Measurements from ENCODE around the gene CMC2. TPM values are rescaled to one million over a fixed set of nuclear protein-coding genes. Genes with fewer than 3 reads are reported as not detected.

Gene CMC2
- total RNA-seq, 1 experiment from 2014 or later: 64.2 TPM

- WGBS (ENCODE audit: extremely low coverage, insufficient read length, low lambda C conversion rate): no CpG with 5 or more reads among the region's 20 CpGs
- H3K4ac ChIP-seq (ENCODE audit: low read depth, low read length): no peak overlapping the region
- no peak overlapping the region for H2BK12ac ChIP-seq (ENCODE audit: insufficient read length, low read depth, low read length)
- H3K9me3 Mint-ChIP-seq: no peaks in the 10 kb centered on the region; a peak in 1 of 5 replicates
- H3K4me2 ChIP-seq (ENCODE audit: insufficient read depth, insufficient read length, low read length): peak overlapping the region; percentile 60
- no peak overlapping the region for H3T11ph ChIP-seq (ENCODE audit: low read length)
- H2BK20ac ChIP-seq (ENCODE audit: low read depth, low read length, poor library complexity, severe bottlenecking): no peak overlapping the region
- H3K9me3 ChIP-seq (ENCODE audit: control insufficient read depth, low read depth, low read length): no peaks in the 10 kb centered on the region
- no peaks in the 10 kb centered on the region for H3K4me1 ChIP-seq (ENCODE audit: insufficient read depth, low read length)
- H3K4me3 Mint-ChIP-seq: peak overlapping the region; percentile 60 to 80
- no peak for TF ChIP-seq CTCF (conservative IDR thresholded peaks at IDR 0.05)
- DNase-seq: no peak
- no peak overlapping the region for H4K5ac ChIP-seq (ENCODE audit: insufficient read length, low read depth, low read length)
- no peak overlapping the region for H3K27ac ChIP-seq (ENCODE audit: insufficient read length, low read depth, low read length)
- no peak overlapping the region for H2AK5ac ChIP-seq (ENCODE audit: insufficient read length, low read length)
- peaks cover 8% of the 10 kb centered on the region; the same call in 1 of the 2 replicates for H3K27me3 ChIP-seq (ENCODE audit: insufficient read depth, low read length)
- no peaks in the 10 kb centered on the region for H4K20me1 ChIP-seq (ENCODE audit: control insufficient read depth, insufficient read depth, insufficient read length)
- peaks cover 11 to 12% of the 10 kb centered on the region in 2 experiments for H3K4me1 Mint-ChIP-seq
- H2BK15ac ChIP-seq (ENCODE audit: low read depth, low read length): no peak overlapping the region
- no peak overlapping the region for H3K56ac ChIP-seq (ENCODE audit: insufficient read length, low read depth, low read length)
- H4K91ac ChIP-seq (ENCODE audit: insufficient read length, low read depth, low read length): no peak overlapping the region
- H3K18ac ChIP-seq (ENCODE audit: insufficient read length, low read depth, low read length): no peak overlapping the region
- H3K23ac ChIP-seq (ENCODE audit: insufficient read length, low read depth, low read length): no peak overlapping the region
- no peak overlapping the region for H3K27ac Mint-ChIP-seq
- H3K27me3 Mint-ChIP-seq (ENCODE audit: low read depth): peaks cover 73% of the 10 kb centered on the region
- H4K8ac ChIP-seq (replicated peaks; ENCODE audit: insufficient read length, low read depth, low read length): no peak overlapping the region
- H2AFZ ChIP-seq (ENCODE audit: low read length): no peak overlapping the region
- H2BK5ac ChIP-seq (ENCODE audit: insufficient read length, low read length): no peak overlapping the region
- H3K9ac ChIP-seq (ENCODE audit: extremely low read depth, insufficient read length, low read length): no peak overlapping the region
- no peaks in the 10 kb centered on the region for H3K79me1 ChIP-seq (ENCODE audit: insufficient read depth, low read depth, low read length, poor library complexity, severe bottlenecking)
- H3K14ac ChIP-seq (ENCODE audit: insufficient read depth, low read length): no peak overlapping the region
- no peak overlapping the region for H2BK120ac ChIP-seq (ENCODE audit: low read depth, low read length, poor library complexity, severe bottlenecking)
- H3K36me3 Mint-ChIP-seq (ENCODE audit: insufficient read depth in 1 of 3, low read depth in 3 of 3): no peaks in the 10 kb centered on the region
- H3K79me2 ChIP-seq (ENCODE audit: insufficient read depth, low read length): no peaks in the 10 kb centered on the region
- H3K23me2 ChIP-seq (ENCODE audit: insufficient read length, low read depth, low read length, poor library complexity, severe bottlenecking): peaks cover 5% of the 10 kb centered on the region
These were observed 74.0 kb downstream of the CMC2 start for GRCh38 chr16:80932708-80933095.
